GM12878 (cell line): ENCODE measurements around the gene SOX4.

Experiments used
- BCLAF1 ChIP-seq: fragments of 450-650 bp; IDR thresholded peaks from 2 replicates; pipeline ENCODE4 v1.6.1; 2017; ENCODE audit warnings: antibody characterized with exemption, mild to moderate bottlenecking, moderate library complexity
- CTCF ChIP-seq, 3 experiments: IDR thresholded peaks in 2 of 3; conservative IDR thresholded peaks in 1 of 3; 2 replicates each; pipeline ENCODE4 v1.5.1; 2011; ENCODE audit warnings: low read depth in 3 of 3, low read length in 3 of 3, mild to moderate bottlenecking in 3 of 3, control low read depth in 2 of 3, moderate library complexity in 2 of 3, inconsistent platforms in 1 of 3, mixed read lengths in 1 of 3; ENCODE audit not compliant: control insufficient read depth in 2 of 3, insufficient read depth in 1 of 3; ENCODE audit errors: extremely low read depth in 1 of 3
- ELK1 ChIP-seq: IDR thresholded peaks from 2 replicates; pipeline ENCODE4 v1.6.1; 2012; ENCODE audit warnings: low read depth, low read length, improper control_type of control experiment
- EP300 ChIP-seq, 2 experiments: fragments of 150-350 bp in 1 of 2; IDR thresholded peaks; 2 replicates each; pipeline ENCODE4 v1.6.1; 2011 to 2012; ENCODE audit warnings: low read depth in 2 of 2, low read length in 2 of 2, borderline replicate concordance in 1 of 2, improper control_type of control experiment in 1 of 2, inconsistent platforms in 1 of 2; ENCODE audit not compliant: control insufficient read depth in 1 of 2
- MEF2A ChIP-seq: IDR thresholded peaks from 2 replicates; pipeline ENCODE4 v1.6.1; 2011; ENCODE audit warnings: low read depth, mild to moderate bottlenecking, low read length, moderate library complexity; ENCODE audit not compliant: insufficient read depth
- REST ChIP-seq: IDR thresholded peaks from 2 replicates; pipeline ENCODE4 v1.6.1; 2012; ENCODE audit warnings: mild to moderate bottlenecking, low read depth, low read length
- SRF ChIP-seq, 2 experiments: IDR thresholded peaks; 2 replicates each; pipeline ENCODE4 v1.6.1; 2011; ENCODE audit warnings: low read depth in 2 of 2, low read length in 2 of 2, mild to moderate bottlenecking in 1 of 2, moderate library complexity in 1 of 2
- STAT1 ChIP-seq: fragments of 450-650 bp; conservative IDR thresholded peaks from 2 replicates; pipeline ENCODE4 v1.6.1; 2014; ENCODE audit warnings: antibody characterized with exemption, mild to moderate bottlenecking
- TAF1 ChIP-seq: IDR thresholded peaks from 2 replicates; pipeline ENCODE4 v1.6.1; 2011; ENCODE audit warnings: mild to moderate bottlenecking, low read depth, low read length, borderline replicate concordance
- TCF7 ChIP-seq: IDR thresholded peaks from 2 replicates; pipeline ENCODE4 v1.6.1; 2014; ENCODE audit warnings: antibody characterized with exemption, borderline replicate concordance
- USF1 ChIP-seq: IDR thresholded peaks from 2 replicates; pipeline ENCODE4 v1.6.1; 2011; ENCODE audit warnings: borderline replicate concordance, low read depth, mild to moderate bottlenecking, moderate library complexity, mixed read lengths, low read length; ENCODE audit not compliant: insufficient read depth; ENCODE audit errors: extremely low read length
- TF ChIP-seq, protein P1 (sequence below): fragments of 450-650 bp; IDR thresholded peaks from 2 replicates; pipeline ENCODE4 v1.6.1; 2017; ENCODE audit warnings: mild to moderate bottlenecking, low read depth, inconsistent platforms; ENCODE audit not compliant: poor library complexity, severe bottlenecking
- TF ChIP-seq, protein P2 (sequence below): IDR thresholded peaks from 2 replicates; pipeline ENCODE4 v1.6.1; 2012; ENCODE audit warnings: low read depth, low read length, improper control_type of control experiment
- TF ChIP-seq, protein P3 (sequence below): fragments of 450-650 bp; IDR thresholded peaks from 2 replicates; pipeline ENCODE4 v1.6.1; 2017; ENCODE audit warnings: mild to moderate bottlenecking

DNA sequence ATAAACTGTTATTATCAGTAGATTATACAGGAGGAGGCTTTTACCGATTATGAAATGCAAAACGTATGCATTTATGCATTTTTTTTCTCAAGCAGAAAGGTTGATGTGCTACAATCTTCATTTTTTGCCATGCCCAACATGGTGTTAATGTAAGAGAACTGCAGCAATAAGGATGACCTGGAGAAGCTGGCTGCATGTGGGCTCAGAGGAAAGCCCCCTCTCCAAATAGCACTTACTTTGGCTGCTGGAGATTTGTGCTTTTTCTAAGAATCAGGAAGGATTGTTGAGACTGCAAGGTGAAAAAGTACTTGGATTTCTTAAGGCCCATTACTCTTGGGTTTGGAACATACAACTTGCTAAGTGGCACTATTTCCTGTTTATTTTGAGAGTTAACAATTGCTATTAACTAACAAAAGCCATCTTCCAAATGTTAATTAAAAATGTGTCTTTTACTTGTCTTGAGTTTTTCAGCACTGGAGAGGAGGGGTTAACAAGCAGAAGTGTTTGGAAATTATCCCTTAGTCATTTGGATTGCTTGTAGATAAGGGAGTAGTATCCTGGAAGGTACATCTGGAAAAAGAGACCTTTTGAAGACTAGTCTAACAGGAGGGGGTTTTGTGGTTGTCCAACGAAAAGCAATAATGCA lies 5.6 kb downstream of the SOX4 start:
- TF ChIP-seq ELK1 = no peak
- TF ChIP-seq REST = no peak
- no peak for TF ChIP-seq CTCF (IDR thresholded peaks at IDR 0.05 in 2 of 3, conservative IDR thresholded peaks at IDR 0.05 in 1 of 3; ENCODE audit: control insufficient read depth in 2 of 3, extremely low read depth in 1 of 3, insufficient read depth in 1 of 3, low read depth in 3 of 3, low read length in 3 of 3)
- TF ChIP-seq, protein P1, sequence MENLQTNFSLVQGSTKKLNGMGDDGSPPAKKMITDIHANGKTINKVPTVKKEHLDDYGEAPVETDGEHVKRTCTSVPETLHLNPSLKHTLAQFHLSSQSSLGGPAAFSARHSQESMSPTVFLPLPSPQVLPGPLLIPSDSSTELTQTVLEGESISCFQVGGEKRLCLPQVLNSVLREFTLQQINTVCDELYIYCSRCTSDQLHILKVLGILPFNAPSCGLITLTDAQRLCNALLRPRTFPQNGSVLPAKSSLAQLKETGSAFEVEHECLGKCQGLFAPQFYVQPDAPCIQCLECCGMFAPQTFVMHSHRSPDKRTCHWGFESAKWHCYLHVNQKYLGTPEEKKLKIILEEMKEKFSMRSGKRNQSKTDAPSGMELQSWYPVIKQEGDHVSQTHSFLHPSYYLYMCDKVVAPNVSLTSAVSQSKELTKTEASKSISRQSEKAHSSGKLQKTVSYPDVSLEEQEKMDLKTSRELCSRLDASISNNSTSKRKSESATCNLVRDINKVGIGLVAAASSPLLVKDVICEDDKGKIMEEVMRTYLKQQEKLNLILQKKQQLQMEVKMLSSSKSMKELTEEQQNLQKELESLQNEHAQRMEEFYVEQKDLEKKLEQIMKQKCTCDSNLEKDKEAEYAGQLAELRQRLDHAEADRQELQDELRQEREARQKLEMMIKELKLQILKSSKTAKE = no peak
- TF ChIP-seq SRF (IDR thresholded peaks at IDR 0.05; ENCODE audit: low read depth in 2 of 2, low read length in 2 of 2) = no peak
- TF ChIP-seq MEF2A = no peak
- no peak for TF ChIP-seq TAF1
- TF ChIP-seq, protein P2, sequence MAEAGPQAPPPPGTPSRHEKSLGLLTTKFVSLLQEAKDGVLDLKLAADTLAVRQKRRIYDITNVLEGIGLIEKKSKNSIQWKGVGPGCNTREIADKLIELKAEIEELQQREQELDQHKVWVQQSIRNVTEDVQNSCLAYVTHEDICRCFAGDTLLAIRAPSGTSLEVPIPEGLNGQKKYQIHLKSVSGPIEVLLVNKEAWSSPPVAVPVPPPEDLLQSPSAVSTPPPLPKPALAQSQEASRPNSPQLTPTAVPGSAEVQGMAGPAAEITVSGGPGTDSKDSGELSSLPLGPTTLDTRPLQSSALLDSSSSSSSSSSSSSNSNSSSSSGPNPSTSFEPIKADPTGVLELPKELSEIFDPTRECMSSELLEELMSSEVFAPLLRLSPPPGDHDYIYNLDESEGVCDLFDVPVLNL = no peak
- TF ChIP-seq BCLAF1 = no peak
- no peak for TF ChIP-seq STAT1
- TF ChIP-seq EP300 (IDR thresholded peaks at IDR 0.05; ENCODE audit: borderline replicate concordance in 1 of 2, control insufficient read depth in 1 of 2, low read depth in 2 of 2, low read length in 2 of 2) = no peak
- TF ChIP-seq, protein P3, sequence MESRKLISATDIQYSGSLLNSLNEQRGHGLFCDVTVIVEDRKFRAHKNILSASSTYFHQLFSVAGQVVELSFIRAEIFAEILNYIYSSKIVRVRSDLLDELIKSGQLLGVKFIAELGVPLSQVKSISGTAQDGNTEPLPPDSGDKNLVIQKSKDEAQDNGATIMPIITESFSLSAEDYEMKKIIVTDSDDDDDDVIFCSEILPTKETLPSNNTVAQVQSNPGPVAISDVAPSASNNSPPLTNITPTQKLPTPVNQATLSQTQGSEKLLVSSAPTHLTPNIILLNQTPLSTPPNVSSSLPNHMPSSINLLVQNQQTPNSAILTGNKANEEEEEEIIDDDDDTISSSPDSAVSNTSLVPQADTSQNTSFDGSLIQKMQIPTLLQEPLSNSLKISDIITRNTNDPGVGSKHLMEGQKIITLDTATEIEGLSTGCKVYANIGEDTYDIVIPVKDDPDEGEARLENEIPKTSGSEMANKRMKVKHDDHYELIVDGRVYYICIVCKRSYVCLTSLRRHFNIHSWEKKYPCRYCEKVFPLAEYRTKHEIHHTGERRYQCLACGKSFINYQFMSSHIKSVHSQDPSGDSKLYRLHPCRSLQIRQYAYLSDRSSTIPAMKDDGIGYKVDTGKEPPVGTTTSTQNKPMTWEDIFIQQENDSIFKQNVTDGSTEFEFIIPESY = no peak
- no peak for TF ChIP-seq USF1
- TF ChIP-seq TCF7 = no peak
